SU-DHL-6 (cell line): ENCODE measurements around the gene CTAG2.

Source experiments
- H2AFZ ChIP-seq: fragments of 200-600 bp; sonication (generic); 2 replicates; pipeline ENCODE4 v1.6.1; 2014; ENCODE audit warnings: low read depth, mild to moderate bottlenecking, moderate library complexity, mixed read lengths, antibody characterized with exemption, low read length; ENCODE audit not compliant: severe bottlenecking
- H3F3A ChIP-seq: fragments of 200-600 bp; shearing (Covaris generic); 2 replicates; pipeline ENCODE4 v1.6.0; 2016; ENCODE audit warnings: antibody characterized with exemption, mild to moderate bottlenecking; ENCODE audit not compliant: insufficient read depth
- H3K27ac ChIP-seq: fragments of 200-600 bp; sonication (generic); 2 replicates; pipeline ENCODE4 v1.5.1; 2016; ENCODE audit warnings: low read depth, mild to moderate bottlenecking, low read length, moderate library complexity, mixed read lengths
- H3K27me3 ChIP-seq: fragments of 200-600 bp; sonication (generic), shearing (Covaris generic); 2 replicates; pipeline ENCODE4 v1.6.0; 2014; ENCODE audit warnings: mild to moderate bottlenecking, low read length
- H3K36me3 ChIP-seq: fragments of 200-600 bp; sonication (generic); 2 replicates; pipeline ENCODE4 v1.6.1; 2014; ENCODE audit warnings: mild to moderate bottlenecking, low read length, mixed read lengths
- H3K4me2 ChIP-seq: fragments of 300-600, 200-600 bp; shearing (Covaris generic), sonication (generic); 2 replicates; pipeline ENCODE4 v1.6.0; 2014; ENCODE audit warnings: low read length, low read depth, mild to moderate bottlenecking; ENCODE audit not compliant: poor library complexity, severe bottlenecking
- H3K4me3 ChIP-seq: fragments of 200-600 bp; sonication (generic); 2 replicates; pipeline ENCODE4 v1.5.1; 2014; ENCODE audit warnings: antibody characterized with exemption, low read length, mild to moderate bottlenecking, mixed read lengths; ENCODE audit not compliant: insufficient read depth, poor library complexity, severe bottlenecking
- H3K79me2 ChIP-seq: fragments of 200-600 bp; sonication (generic); 2 replicates; pipeline ENCODE4 v1.6.1; 2014; ENCODE audit warnings: mild to moderate bottlenecking, low read length, moderate library complexity; ENCODE audit not compliant: insufficient read depth
- H3K9ac ChIP-seq: fragments of 200-600 bp; sonication (generic); 2 replicates; pipeline ENCODE4 v1.7.0; 2014; ENCODE audit warnings: mild to moderate bottlenecking, low read length
- H3K9me2 ChIP-seq: fragments of 200-600 bp; sonication (generic); replicated peaks from 2 replicates; pipeline ENCODE4 v1.6.1; 2014; ENCODE audit warnings: low read length; ENCODE audit not compliant: insufficient read depth
- H3K9me3 ChIP-seq: fragments of 200-600 bp; sonication (generic); 2 replicates; pipeline ENCODE4 v1.6.1; 2014; ENCODE audit warnings: low read length, mixed read lengths; ENCODE audit not compliant: insufficient read depth
- H4K20me1 ChIP-seq: fragments of 200-600 bp; sonication (generic); 2 replicates; pipeline ENCODE4 v1.6.1; 2014; ENCODE audit warnings: low read depth, mild to moderate bottlenecking, antibody characterized with exemption, low read length, moderate library complexity, mixed read lengths
- CTCF ChIP-seq: fragments of 200-600 bp; sonication (generic); IDR thresholded peaks from one replicate; pipeline ENCODE4 v1.5.1; 2017; ENCODE audit warnings: antibody characterized with exemption, mild to moderate bottlenecking, low read length, moderate library complexity; ENCODE audit not compliant: insufficient read depth, poor library complexity, severe bottlenecking
- EZH2phosphoT487 ChIP-seq: fragments of 200-600 bp; sonication (generic), shearing (Covaris generic); conservative IDR thresholded peaks from 2 replicates; pipeline ENCODE4 v1.6.1; 2018; ENCODE audit warnings: mild to moderate bottlenecking, antibody characterized with exemption, low read length, moderate library complexity, mixed read lengths

CTAG2 gene

DNA sequence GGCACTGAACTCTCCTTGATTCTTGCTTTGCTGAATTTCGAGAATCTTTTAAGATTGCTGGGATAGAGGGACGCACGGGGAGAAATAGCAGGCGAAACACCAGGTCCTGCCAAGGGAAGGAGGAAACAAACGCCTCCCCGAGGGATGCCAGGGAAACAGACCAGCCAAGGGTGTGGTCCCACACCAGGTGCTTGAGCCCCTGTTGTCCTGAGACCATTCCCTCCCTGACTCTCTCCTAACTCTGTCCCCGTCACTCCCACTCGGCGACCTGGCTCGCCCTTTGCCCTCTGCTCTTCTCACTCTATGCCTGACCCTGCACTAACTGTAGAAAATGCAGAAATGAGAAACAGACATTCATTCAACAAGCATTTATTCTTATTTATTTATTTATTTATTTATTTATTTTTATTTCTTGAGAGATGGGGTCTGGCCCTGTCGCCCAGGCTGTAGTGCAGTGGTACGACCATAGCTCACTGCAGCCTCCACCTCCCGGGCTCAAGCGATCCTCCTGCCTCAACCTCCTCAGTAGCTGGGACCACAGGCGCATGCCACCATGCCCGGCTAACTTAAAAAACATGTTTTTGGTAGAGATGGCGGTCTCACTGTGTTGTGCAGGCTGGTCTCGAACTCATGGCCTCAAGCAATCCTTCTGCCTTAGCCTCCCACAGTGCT lies 50.5 kb downstream of the CTAG2 start:
- H3K27me3 ChIP-seq, result no peaks in the 10 kb centered on the region
- no peaks in the 10 kb centered on the region for H3F3A ChIP-seq
- H3K9me2 ChIP-seq, result no peaks in the 10 kb centered on the region
- no peaks in the 10 kb centered on the region for H3K9me3 ChIP-seq
- H3K27ac ChIP-seq, result no peak overlapping the region
- no peaks in the 10 kb centered on the region for H3K79me2 ChIP-seq
- H2AFZ ChIP-seq, result no peak overlapping the region
- H4K20me1 ChIP-seq, result no peaks in the 10 kb centered on the region
- H3K9ac ChIP-seq, result no peak overlapping the region
- no peak overlapping the region for H3K4me2 ChIP-seq
- H3K36me3 ChIP-seq, result no peaks in the 10 kb centered on the region
- TF ChIP-seq CTCF, result no peak
- no peak overlapping the region for H3K4me3 ChIP-seq

DNA sequence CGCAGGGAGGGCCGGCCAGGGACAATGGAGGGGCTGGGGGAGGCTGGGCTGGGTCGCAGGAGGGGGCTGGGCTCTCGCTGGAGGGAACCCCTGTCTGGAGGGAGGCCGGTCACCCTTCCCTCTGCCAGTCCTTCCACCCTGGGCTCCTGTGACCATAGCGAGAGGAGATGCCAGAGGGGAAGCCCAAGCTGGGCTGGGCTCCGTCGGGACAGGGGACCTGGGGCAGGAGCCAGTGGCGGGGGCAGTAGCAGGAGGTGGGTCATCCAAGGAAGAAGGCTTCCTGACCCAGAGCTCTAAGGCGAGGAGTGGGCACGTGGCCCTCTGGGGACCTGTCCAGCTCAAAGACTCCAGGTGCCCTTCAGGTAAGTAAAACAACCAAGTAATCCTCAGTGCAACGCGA lies 51.2 kb downstream of the CTAG2 start:
- Histone ChIP-seq H4K20me1 (no peaks in the 10 kb centered on the region), H3K4me2 (no peak overlapping the region), H3K9me3 (no peaks in the 10 kb centered on the region), H3K36me3 (no peaks in the 10 kb centered on the region), H3K9ac (no peak overlapping the region), H3K4me3 (no peak overlapping the region), H3K79me2 (no peaks in the 10 kb centered on the region), H3F3A (no peaks in the 10 kb centered on the region), H3K27ac (no peak overlapping the region), H3K9me2 (no peaks in the 10 kb centered on the region), H2AFZ (no peak overlapping the region), H3K27me3 (no peaks in the 10 kb centered on the region)
- TF ChIP-seq CTCF, result no peak
- no peak for TF ChIP-seq EZH2phosphoT487
